Amygdala (tissue), 56 donors: Measurements from ENCODE around the gene TRIM45.
"Not testable (repeated sequence)": the region's sequence is repeated elsewhere in the genome, so short reads cannot be mapped to it uniquely, and the experiment has no call there.

Experiments
- DNase-seq, 56 donors: peaks; one replicate each; lab custom pipeline; 2025; lab: John Stamatoyannopoulos, UW

Gene TRIM45

DNA sequence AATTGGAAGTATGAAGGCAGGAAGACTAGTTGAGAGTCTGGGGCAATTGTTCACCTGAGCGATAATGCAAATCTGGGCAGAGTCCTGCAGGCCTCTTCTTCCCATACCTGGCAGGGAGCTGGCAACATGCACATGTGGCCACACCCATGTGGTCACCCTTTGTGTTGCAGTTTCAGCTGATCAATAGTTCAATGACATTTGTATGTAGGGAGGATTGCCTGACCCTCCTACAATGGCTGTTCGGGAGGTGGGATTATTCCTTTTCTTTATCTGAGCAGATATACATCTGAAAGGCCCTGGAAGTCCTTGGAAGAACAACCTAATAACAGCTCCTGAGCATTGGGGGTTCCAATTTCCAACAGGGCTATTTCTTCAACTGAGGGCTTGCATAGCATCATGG lies 15.2 kb upstream of the TRIM45 start:
- DNase-seq: no peak

DNA sequence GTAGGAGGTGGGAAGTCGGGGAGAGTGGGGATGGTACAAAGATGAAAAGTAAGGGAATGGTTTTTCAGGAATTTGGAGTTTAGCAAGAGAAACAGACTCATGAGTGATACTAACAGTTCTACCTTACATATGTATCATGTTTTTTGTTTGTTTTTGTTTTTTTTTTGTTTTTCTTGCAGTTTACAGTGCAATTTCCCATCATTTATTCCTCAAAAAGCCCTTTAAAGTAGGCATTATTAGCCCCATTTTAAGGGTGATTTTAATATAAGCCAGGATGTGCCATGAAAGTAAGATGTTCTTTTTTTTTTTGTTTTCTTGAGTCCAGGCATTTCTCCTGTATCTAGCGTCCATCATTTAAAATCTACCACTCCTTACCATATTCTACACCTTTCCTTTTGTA lies 13.8 kb upstream of the TRIM45 start:
- DNase-seq: no peak

GRCh38 chr1:117130526-117130925 lies 9.0 kb upstream of the TRIM45 start:
- no peak for DNase-seq

DNA sequence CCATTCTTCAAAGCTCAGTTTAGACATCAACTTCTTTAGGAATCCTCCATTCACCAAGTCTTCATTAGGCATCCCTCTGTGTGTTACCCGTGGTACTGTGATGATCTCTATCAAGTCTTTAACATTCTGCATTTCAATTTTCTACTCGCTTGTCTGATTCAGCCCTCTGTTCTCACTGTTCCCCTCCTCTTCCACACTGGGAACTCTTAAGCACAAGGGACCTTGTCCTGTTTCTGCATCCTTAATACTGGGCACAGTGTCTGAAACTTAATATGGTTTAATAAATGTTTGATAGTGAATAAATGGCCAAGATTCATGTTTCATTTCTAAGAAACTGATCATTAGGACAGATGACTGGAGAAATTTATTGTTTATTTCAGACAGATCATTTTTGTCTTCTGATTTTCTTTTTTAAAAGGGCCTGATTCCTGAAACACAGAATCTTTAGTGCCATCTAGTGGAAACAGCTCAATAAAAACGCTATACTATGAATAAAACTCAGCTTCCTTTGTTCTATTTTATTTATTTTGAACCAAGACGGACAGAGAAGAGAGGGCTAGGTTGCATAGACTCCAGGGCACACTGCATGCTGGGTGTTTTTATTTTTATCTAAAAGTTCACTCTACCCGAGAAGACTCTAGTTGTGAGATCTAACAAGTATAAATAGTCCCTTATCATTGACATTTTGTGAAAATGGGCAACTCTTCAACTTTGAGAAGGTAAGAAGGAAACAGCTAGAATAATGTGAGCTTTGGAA lies 7.0 kb upstream of the TRIM45 start:
- peak in 2 of 56 donors; percentile 0 to 33 for DNase-seq

DNA sequence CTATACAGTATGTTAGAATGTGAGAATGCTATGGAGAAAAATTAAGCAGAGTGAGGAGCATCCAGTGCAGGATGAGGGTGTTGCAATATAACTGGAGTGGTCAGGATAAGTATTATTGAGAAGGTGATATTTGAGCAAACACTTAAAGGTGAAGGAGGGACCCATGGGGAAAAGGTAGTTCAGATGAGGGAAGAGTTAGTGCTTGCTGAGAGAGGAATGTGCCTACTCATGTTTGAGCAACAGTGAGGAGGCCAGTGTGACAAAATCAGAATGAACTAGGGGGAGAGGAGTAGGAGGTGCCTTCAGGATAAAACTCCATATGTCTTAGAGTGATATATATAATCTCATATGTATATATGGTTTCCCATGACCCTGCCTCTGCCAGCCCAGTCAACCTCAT lies 6.2 kb upstream of the TRIM45 start:
- DNase-seq: no peak

DNA sequence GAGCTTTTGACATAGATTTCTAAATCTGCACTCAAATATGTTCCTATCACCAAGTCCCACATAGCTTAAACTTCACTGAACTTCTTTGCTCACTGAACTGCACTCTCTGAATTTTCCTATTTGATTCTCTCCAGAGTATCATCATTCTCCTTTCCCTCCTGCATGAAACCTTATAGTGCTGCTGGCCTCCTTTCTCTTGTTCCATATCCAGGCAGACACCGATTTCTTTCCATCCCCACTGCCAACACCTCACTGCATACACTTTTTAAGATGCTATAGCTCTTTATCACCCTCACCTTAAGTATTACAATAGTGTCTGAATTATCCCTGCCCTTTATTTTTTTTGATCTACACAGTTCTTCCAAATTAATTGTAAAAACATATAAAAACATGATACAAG lies 3.1 kb upstream of the TRIM45 start:
- DNase-seq: no peak

GRCh38 chr1:117123274-117123673 lies 1.7 kb upstream of the TRIM45 start:
- DNase-seq: no peak

DNA sequence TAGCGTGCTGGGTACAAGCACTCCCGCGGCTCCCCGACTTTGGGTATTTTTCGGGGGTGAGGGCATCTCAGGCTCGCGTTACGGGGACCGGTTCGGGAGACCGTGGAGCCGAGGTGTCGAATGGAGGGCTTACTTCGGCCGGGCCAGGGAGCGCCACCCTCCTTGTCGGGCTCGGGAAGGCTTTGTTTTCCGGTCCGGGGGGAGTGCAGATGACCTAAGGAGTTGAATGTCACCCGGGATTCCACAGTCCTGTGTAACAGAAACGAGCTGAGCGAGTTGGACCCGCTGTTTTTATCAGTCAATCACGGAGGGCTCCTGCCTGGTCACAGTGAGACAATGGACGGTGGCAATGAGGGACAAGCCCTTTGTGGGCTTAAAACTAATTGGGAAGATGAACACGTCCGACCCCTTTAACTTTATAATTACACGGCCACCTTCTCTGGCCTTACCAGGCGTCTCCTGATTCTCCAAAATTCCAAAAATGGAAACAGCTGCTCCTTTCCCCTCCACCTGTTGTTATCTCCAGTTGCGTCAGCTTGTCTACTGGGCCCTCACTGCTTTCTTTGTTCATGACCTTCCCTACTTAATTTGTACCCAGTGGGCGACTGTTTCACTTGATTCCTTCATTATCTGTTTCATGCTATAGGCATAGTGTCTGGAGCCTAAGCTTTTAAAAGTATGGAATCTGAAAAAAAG lies 929 bp upstream of the TRIM45 start:
- no peak for DNase-seq

GRCh38 chr1:117120774-117121588 lies 568 bp downstream of the TRIM45 start:
- peak in 8 of 56 donors; percentile 44 to 71 (median 58) for DNase-seq

DNA sequence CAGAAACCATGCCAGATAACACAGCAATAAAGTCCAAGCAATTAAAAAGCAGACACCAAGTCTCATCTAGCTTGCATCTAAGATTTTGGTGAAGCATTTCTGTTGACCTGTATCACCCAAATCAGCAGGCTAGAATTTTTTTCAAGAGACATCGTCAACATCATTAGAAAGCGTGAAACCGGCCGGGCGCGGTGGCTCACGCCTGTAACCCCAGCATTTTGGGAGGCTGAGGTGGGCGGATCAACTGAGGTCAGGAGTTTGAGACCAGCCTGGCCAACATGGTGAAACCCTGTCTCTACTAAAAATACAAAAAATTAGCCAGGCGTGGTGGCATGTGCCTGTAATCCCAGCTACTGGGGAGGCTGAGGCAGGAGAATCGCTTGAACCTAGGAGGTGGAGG lies 2.4 kb downstream of the TRIM45 start:
- DNase-seq: not testable (repeated sequence)

- peak in 3 of 56 donors; percentile 4 to 17 (median 15) for DNase-seq
Observed at GRCh38 chr1:117118137-117118536, 3.4 kb downstream of the TRIM45 start.

DNA sequence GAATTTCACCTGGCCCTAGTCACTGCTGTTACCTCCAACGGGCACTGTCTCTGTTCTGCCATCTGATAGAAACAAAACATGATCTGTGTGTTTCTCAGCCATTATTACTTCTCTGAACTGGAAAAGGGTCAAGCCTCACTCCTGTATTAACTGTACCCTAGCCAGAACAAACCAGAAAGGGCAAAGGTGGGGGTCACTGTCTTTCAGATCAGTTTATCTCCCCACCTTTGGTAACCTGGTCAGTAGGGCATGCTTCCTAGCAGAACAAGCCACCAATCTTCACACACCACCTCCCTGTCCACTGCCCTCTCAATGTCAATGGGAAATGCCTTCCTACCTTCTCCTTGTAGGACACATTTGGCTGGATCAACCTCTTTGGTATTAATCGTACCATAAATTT lies 3.9 kb downstream of the TRIM45 start:
- DNase-seq: no peak

- no peak for DNase-seq
Observed at GRCh38 chr1:117116784-117117130, 4.8 kb downstream of the TRIM45 start.

DNA sequence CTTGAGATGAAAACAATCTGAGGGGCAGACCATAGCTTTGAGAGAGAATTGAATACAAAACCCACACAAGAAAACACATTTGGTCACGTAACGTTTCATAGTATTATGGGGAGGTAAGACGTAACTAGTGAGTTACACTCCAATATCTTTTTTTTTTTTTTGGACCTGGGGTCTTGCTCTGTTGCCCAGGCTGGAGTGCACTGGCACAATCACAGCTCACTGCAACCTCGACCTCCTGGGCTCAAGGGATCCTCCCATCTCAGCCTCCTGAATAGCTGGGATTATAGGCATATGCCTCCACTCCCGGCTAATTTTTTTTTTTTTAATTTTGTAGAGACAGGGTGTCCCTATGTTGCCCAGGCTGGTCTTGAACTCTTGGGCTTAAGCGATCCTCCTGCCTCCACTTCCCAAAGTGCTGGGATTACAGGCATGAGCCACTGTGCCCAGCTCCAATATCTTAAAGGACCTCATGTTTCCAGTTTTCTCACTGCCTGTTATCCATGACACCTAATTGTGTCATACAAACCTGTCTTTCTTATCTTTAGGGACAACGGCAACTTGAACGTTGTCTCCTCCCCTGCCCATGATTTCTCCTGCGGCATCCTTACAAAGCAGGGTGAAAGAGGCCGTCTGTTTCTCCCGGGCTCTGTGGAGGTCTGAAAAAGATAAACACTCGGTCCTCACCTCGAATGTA lies 5.3 kb downstream of the TRIM45 start:
- no peak for DNase-seq

GRCh38 chr1:117114877-117115276 lies 6.7 kb downstream of the TRIM45 start:
- no peak for DNase-seq

DNA sequence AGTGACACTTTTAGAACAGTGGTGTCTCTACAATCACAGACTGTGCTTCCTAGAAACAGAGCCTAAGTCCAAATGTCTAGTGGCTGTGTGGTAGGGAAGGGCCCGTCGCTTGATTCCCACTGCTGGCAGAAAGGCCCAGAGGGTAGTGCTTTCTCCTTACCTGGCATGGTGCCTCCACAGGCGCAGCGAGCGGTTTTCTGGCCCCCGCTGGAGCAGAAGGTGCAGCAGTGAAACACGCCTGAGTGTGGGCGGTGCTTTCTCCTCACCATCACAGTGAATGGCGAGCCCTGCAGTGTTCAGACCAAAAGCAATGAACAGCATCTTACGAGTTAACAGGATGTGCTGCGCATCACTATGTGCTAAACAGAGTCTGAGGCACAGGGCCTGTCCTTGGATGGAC lies 8.3 kb downstream of the TRIM45 start:
- peak in 23 of 56 donors; percentile 4 to 46 (median 24) for DNase-seq

- no peak for DNase-seq
Observed at GRCh38 chr1:117112047-117112717, 9.4 kb downstream of the TRIM45 start.

DNA sequence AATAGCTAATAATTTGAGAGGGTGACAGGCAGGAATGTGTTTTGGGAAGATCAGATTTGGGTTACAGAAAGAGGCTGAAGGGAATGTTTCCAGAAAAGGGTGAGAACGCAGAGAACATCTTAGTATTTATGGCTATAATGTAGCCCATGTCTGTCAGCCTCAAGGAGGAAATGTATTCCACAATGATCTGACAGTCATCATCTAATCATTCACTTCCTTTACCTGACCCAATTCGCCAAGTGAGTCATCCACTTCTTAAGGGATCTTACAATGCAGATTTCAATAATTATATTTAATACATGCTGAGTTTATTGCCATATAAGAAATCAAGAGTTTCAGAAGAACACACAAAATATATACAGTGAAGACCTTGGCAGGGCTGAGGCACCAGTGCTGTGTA lies 10.8 kb downstream of the TRIM45 start:
- DNase-seq: no peak

GRCh38 chr1:117107364-117107763 lies 14.2 kb downstream of the TRIM45 start:
- DNase-seq: no peak

DNA sequence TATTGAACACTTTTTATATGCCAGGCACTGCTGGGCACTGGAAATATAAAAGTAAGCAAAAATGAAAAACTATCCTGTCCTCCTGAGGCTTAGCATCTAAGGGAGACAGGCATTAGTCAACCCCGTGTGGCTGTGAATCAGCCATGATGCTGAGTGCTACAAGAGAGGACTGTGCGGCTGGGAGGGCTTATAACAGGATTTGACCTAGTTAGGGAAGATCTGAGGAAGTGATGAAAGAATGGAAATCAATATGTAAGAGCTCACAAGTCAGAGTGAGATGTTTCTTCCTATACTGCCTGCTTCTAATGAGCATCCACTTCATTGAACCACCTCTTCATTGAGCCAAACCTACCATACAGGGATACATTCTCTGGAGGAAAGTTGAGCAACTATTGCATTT lies 15.1 kb downstream of the TRIM45 start:
- DNase-seq: no peak
